Thyroid gland (tissue), 4 donors: ENCODE data around the gene FBXO31. TPM values are rescaled to one million over a fixed set of nuclear protein-coding genes. Genes with fewer than 3 reads are reported as not detected.

Experiments
- DNase-seq, 2 donors: peaks; one replicate each; pipeline ENCODE4 v3.0.0-alpha.2; 2019
- H3K27ac ChIP-seq, 3 donors: fragments of 200-600 bp; sonication (generic); 1 replicate in 2 of 3; 2 replicates in 1 of 3; pipeline ENCODE4 v1.5.1; 2016 to 2019; ENCODE audit warnings: mild to moderate bottlenecking in 1 of 3, moderate library complexity in 1 of 3
- H3K27me3 ChIP-seq: fragments of 200-600 bp; sonication (generic); one replicate; pipeline ENCODE4 v1.5.1; 2019
- H3K36me3 ChIP-seq, 2 donors: fragments of 200-600 bp; sonication (generic); one replicate each; pipeline ENCODE4 v1.5.1; 2016 to 2019
- H3K4me1 ChIP-seq, 2 donors: fragments of 200-600 bp; sonication (generic); one replicate each; pipeline ENCODE4 v1.5.1; 2017 to 2019
- H3K4me3 ChIP-seq, 3 donors: fragments of 200-600 bp; sonication (generic); replicated peaks in 1 of 3; 1 replicate in 2 of 3; 2 replicates in 1 of 3; pipeline ENCODE4 v1.5.1; 2016; ENCODE audit warnings: mild to moderate bottlenecking in 1 of 3
- H3K9me3 ChIP-seq: fragments of 200-600 bp; sonication (generic); one replicate; pipeline ENCODE4 v1.5.1; 2017
- CTCF ChIP-seq, 6 experiments: fragments of 200-600 bp in 3 of 6; fragments of 450-650 bp in 3 of 6; sonication (generic) in 3 of 6; IDR thresholded peaks; one replicate each; pipeline ENCODE4 v1.5.1; 2016 to 2019; ENCODE audit warnings: antibody characterized with exemption in 6 of 6, mild to moderate bottlenecking in 2 of 6, inconsistent platforms in 1 of 6, moderate library complexity in 1 of 6
- POLR2A ChIP-seq, 2 donors: fragments of 450-650 bp; IDR thresholded peaks; one replicate each; pipeline ENCODE4 v1.6.1; 2017; ENCODE audit warnings: antibody characterized with exemption in 2 of 2, mild to moderate bottlenecking in 2 of 2, moderate library complexity in 1 of 2
- WGBS, 2 donors: methylation state at CpG; one replicate each; pipeline ENCODE4 v1.1.5; 2017; 5-methylcytosine and 5-hydroxymethylcytosine counted together
- intact Hi-C: fragments of 100-400 bp; cut with DNase I; formaldehyde crosslinking; loops from one replicate; pipeline ENCODE4 v1.15.1; 2023
- total RNA-seq, 4 donors: library from RNA; depleted of rRNA; stranded (reverse); fragments of >200 nt; gene quantifications; one replicate each; pipeline ENCODE4 v1.2.3, GENCODE V29; 2016

FBXO31 gene
- total RNA-seq, 4 donors from 2014 or later = 23.8 to 62.5 (median 54.9) TPM

- intact Hi-C loops = no loop called here
- no peak for DNase-seq
- Histone ChIP-seq H3K36me3 (no peaks in the 10 kb centered on the region), H3K4me3 (no peak overlapping the region), H3K27ac (no peak overlapping the region), H3K4me1 (no peaks in the 10 kb centered on the region), H3K9me3 (no peaks in the 10 kb centered on the region), H3K27me3 (no peaks in the 10 kb centered on the region)
- WGBS, 2 donors = 64 to 94% methylated on average over 4 of the region's 4 CpGs
- TF ChIP-seq CTCF (IDR thresholded peaks at IDR 0.05) = no peak
- no peak for TF ChIP-seq POLR2A (IDR thresholded peaks at IDR 0.05)
These were observed 88.3 kb downstream of the FBXO31 start for GRCh38 chr16:87295259-87295658.

- TF ChIP-seq CTCF (IDR thresholded peaks at IDR 0.05) (no peak), POLR2A (IDR thresholded peaks at IDR 0.05) (no peak)
- Histone ChIP-seq H3K9me3 (no peaks in the 10 kb centered on the region), H3K4me3 (no peak overlapping the region), H3K27ac (no peak overlapping the region), H3K36me3 (no peaks in the 10 kb centered on the region), H3K27me3 (no peaks in the 10 kb centered on the region), H3K4me1 (no peaks in the 10 kb centered on the region)
- WGBS, 2 donors = 94 to 95% methylated on average over 3 of the region's 3 CpGs
- intact Hi-C loops = loop anchor here (5.0 kb wide), 1 partner anchor 732 kb away; no protein-coding TSS in a partner anchor
- no peak for DNase-seq
These were observed 89.6 kb downstream of the FBXO31 start for GRCh38 chr16:87293990-87294389.

- no peak for DNase-seq
- Histone ChIP-seq H3K4me3 (no peak overlapping the region), H3K4me1 (no peaks in the 10 kb centered on the region), H3K27me3 (no peaks in the 10 kb centered on the region), H3K9me3 (no peaks in the 10 kb centered on the region), H3K36me3 (no peaks in the 10 kb centered on the region), H3K27ac (no peak overlapping the region)
- 83 to 96% methylated on average over 6 of the region's 6 CpGs for WGBS, 2 donors
- TF ChIP-seq CTCF (IDR thresholded peaks at IDR 0.05) = no peak
- TF ChIP-seq POLR2A (IDR thresholded peaks at IDR 0.05) = no peak
- intact Hi-C loops = loop anchor here (5.0 kb wide), 1 partner anchor 730 kb away; no protein-coding TSS in a partner anchor
These were observed 91.6 kb downstream of the FBXO31 start for GRCh38 chr16:87291944-87292343.

- TF ChIP-seq POLR2A (IDR thresholded peaks at IDR 0.05) (no peak), CTCF (IDR thresholded peaks at IDR 0.05) (no peak)
- H3K27ac ChIP-seq = no peak overlapping the region
- no peak overlapping the region for H3K4me3 ChIP-seq
- H3K4me1 ChIP-seq = no peaks in the 10 kb centered on the region
- 74 to 80% methylated on average over 7 of the region's 7 CpGs for WGBS, 2 donors
- intact Hi-C loops = no loop called here
- H3K27me3 ChIP-seq = no peaks in the 10 kb centered on the region
- DNase-seq = no peak
- H3K9me3 ChIP-seq = no peaks in the 10 kb centered on the region
- no peaks in the 10 kb centered on the region for H3K36me3 ChIP-seq
These were observed 94.7 kb downstream of the FBXO31 start for GRCh38 chr16:87288753-87289362.

GRCh38 chr16:87286839-87287626, 96.5 kb downstream of the FBXO31 start:
- 52 to 88% methylated on average over 8 of the region's 8 CpGs for WGBS, 2 donors
- DNase-seq = no peak
- H3K27ac ChIP-seq = no peak overlapping the region
- no peaks in the 10 kb centered on the region for H3K27me3 ChIP-seq
- H3K4me1 ChIP-seq = no peaks in the 10 kb centered on the region
- no peaks in the 10 kb centered on the region for H3K36me3 ChIP-seq
- TF ChIP-seq CTCF (IDR thresholded peaks at IDR 0.05) (no peak), POLR2A (IDR thresholded peaks at IDR 0.05) (no peak)
- intact Hi-C loops = no loop called here
- no peaks in the 10 kb centered on the region for H3K9me3 ChIP-seq
- no peak overlapping the region for H3K4me3 ChIP-seq
